DMS153 (cell line): ENCODE results near the gene FBXW8.
"Not testable (repeated sequence)": the region's sequence is repeated elsewhere in the genome, so short reads cannot be mapped to it uniquely, and the experiment has no call there.

Experiments
- DNase-seq: peaks from one replicate; lab custom pipeline; 2025; lab: John Stamatoyannopoulos, UW

Gene FBXW8

DNA sequence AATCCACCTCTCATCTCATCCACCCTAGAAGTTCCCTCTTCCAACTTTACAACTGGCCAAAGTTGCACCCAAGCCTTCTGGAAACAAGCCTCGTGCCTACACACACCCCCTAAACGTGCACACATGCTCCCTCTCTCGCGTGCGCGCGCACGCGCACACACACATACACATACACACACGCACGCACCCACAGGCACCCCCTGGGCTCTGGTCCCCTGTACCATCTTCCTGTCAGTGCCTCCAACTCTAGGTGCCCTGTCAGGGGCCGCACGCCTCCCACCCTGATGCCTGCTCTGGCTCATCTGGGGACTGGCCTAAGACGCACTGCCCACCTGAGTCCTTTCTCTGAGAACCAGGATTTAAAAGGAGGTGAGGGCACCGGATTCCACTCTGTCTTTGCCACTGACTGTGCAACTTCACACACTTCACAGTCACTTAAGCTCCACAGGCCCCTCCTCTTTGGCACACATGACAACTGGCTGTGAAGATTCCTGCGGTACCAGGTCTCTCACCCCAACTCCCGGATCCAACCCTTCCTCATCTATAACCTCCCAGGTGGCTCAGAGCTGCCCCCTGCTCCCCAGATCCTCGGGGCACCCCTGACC is 142.9 kb downstream of the FBXW8 start:
- no peak for DNase-seq

DNA sequence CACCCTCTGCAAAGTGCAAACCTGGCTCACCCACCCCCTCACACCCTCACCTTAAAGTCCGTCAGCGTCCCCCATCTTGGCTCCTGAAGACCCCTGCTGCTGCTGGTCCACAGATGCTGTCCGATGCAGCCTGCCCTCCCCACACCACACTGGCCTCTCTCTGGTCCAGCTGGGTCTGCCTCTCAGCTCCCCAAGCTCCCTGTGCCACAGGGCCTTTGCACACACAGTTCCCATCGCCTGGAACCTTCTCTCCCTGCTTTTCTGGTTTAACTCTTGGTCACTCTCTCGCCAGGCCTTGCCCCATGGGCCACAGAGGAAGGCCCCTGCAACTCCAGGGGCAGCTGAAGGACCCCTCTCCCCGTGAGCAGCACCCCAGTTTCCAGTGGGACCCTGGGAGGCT is 143.5 kb downstream of the FBXW8 start:
- no peak for DNase-seq

DNA sequence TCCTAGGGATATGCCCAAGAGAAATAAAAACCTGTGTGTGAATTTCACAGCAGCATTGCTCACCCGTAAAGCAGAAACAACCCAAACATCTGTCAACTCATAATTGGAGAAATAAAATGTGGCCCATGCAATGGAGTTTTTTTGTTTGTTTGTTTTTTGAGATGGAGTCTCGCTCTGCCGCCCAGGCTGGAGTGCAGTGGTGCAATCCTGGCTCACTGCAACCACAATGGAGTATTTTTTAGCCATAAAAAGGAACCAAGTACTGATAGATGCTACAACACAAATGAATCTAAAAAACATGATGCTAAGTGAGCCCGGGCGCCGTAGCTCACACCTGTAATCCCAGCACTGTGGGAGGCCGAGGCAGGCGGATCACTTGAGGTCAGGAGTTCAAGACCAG is 146.9 kb downstream of the FBXW8 start:
- not testable (repeated sequence) for DNase-seq

DNA sequence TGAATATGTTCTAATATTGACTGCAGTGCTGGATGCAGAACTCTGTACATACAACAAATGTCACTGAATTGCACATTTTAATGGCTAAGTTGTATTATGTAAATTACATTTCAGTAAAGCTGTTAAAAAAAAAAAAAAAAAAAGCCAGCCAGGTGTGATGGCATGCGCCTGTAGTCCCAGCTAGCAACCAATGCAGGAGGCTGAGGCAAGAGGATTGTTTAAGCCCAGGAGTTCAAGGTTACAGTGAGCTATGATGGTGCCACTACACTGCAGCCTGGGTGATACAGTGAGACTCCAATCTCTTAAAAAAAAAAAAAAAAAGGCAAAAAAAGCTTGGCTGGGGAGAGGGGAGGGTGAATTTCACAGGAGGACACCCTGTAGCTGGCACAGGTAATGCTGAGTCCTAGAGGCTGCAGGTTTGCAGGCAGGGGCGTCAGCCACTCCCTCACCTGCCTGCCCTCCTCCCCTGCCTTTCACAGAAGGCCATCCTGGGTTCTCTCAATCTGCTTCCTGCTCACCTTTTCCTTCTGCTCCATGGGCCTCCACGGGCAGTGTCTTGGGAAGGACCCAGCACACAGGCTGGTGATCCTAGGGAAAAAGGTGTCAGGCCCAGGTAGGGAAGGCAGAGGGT is 147.8 kb downstream of the FBXW8 start:
- no peak for DNase-seq

DNA sequence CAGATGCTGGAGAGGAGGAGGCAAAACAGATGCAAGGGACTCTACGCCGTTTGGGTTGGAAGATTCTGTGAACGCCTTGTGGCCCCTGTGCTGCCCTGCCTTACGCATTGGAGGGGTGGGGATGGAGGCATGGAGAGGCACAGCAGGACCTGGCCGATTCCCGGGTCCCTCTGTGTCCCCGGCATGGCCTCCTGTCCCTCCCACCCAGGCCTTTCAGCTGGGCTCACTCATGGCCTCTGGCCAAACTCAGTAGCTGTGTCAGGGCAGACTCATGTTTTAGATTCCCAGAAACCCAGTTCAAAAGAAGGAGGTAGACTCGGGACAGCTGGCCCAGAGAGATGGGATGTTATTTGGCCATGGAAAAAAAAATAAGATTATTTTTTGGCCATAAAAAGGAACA is 148.4 kb downstream of the FBXW8 start:
- DNase-seq = no peak

DNA sequence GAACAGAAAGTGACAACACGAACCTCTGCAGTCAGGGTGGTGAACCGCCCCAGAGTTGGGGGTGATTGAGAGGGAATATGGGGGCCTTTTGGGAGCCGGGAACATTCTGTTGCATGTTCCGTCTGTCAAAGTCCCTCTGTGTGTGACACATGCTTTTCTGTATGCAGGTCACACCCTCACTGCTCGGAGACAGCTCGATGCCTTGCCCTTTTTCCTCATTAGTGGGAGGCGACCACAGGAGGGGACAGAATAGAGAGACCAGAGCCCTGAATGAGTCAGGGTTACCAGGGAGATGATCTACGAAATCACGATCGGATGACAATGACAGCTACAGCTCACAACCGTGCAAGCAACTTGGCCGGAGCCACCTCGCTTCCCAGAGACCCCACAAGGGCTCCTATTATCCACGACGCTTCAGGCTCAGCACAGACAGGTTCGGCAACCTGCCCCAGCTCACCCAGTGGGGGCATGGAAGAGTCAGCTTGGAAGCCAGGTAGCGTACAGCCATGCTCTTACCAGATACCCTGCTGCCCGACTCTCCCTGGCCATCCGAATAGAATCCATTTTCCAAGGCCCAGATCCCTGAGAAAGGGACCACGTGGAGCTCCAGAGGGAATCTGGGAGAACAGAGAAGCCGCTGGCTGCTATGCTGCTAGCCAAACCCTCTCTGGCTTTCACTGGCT is 149.6 kb downstream of the FBXW8 start:
- DNase-seq = no peak

DNA sequence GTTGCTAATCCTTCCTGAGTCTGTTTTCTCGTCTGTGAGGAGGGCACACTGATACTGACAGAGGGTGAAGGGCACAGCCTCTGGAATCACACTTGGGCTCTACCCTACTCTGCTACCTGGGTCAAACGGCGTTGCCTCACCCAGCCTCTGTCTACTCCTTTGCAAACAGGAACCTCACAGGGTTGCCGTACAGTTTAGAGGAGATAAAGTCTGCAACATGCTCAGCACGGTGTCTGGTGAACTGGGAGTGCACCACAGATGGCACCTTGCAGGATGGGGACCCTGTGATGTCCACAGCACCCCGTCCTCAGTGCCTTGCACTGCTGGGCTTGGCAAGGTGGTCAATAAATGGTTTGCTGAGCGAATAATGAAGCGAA is 150.2 kb downstream of the FBXW8 start:
- no peak for DNase-seq

DNA sequence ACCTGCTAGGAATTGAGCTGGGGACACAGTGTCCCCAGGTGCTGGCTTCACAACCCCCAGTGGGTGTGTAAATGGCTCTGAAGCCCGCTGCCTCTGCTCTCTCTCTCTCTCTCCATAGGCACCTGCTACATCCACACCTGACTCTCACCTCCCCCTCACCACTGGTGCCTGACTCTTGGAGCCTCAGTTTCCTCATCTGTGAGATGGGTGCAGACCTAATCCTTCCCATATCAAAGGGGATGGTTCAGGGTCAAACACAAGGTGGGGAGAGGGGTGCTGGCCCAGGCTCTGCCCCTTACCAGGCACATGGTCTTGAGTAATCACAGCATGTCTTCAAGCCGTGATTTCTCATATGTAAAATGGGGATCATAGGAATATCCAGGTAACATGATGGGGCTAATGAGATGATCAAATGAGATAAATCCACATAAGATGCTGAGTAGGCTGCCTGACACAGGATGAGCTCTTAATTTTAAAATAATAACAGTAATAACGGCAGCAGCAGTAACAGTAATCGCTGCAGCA is 150.9 kb downstream of the FBXW8 start:
- no peak for DNase-seq

DNA sequence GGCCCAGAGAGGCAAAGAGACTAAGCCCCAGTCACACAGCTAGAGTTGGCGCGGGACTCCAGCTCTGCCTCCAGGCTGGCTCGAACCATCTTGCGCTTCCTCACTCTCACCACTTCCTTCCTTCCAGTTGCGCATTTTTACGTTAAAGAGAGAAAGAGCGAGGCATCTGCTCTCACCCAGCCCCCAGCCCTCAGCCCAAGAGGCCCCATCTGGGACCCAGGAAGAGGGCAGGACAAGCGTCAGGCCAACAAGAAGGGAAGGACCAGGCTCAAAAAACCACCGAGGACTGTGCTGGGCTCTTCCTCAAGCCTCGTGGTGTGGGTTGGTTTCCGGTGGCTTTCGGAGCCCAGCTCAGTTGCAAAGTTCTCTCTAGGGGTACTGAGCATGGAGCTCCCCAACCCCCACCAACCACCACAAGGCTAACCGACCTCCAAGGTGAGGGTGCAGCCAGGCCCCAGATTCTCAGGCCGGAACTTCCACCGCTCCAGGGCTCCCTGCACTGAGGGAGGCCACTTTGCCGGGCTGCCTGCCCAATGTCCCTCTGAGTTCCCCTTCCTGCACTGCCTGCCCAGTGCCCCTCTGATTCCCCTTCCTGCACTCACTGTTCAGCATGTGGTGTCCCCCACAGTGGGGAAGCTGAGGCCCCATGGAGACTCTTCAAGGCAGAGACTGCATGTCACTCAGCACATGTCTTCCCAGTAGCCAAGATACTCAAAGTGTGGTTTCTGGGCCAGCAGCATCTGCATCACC is 152.6 kb downstream of the FBXW8 start:
- DNase-seq = no peak

DNA sequence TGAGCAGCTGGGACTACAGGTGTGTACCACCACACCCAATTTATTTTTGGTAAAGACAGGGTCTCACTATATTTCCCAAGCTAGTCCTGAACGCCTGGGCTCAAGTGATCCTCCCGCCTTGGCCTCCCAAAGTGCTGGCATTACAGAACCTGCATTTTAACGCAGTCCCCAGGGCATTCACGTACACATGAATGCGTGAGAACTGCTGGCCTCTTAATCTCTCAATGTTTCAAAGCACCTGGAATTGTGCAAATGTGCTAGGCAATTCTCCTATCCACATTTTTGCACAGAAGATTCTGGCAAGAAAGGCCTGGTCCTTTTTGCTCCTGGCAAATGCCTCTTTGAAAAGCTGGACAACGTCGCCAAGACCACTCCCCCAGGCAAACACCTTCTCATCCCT is 153.3 kb downstream of the FBXW8 start:
- no peak for DNase-seq

DNA sequence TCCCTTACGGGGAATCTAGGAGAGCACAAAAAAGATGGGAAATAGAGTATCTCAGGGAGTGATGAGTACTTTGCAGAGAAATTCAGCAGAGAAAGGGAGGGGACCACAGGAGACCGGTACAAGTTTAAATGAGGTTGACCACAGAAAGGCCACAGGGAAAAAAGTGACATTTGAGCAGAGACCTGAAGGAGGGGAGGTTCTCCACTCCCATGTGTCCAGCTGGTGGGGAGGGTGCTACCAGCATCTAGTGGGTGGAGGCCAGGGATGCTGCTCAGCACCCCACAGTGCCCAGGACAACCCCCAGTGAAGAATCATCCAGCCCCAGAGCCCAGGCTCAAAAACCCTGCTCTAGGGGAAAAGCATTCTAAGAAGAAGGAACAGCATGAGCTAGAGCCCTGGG is 153.8 kb downstream of the FBXW8 start:
- no peak for DNase-seq

DNA sequence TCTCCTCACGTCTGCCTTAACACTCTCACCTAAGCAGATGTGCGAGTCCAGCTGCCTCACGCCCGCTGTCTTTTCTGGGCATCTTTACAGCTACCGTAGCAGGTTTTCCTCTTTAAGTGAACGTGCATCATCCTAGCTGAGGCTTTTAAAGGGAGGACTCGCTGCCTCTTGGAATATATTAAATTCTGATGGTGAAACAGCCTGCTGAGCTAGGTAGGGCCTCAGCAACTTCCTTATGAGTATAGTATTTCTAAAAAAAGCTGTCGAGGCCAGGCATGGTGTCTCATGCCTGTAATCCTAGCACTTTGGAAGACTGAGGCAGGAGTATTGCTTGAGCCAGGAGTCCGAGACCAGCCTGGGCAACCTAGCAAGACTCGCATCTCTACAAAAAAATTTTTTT is 156.3 kb downstream of the FBXW8 start:
- no peak for DNase-seq

DNA sequence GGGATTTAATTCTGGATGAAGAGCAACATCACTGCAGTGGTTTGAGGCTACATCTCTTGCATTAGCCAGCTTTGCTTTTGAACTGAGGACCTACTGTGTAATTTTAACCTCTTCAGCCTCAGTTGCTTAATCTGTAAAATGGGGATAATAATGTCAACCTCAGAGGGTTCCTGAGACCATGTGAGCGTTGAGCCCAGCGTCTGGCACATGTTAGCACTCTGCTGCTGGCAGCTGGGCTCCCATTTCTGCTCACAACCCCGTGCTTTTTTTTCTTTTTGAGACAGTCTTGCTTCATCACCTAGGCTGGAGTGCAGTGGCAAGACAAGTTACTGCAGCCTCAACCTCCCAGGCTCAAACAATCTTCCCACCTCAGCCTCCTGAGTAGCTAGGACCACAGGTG is 156.9 kb downstream of the FBXW8 start:
- no peak for DNase-seq

DNA sequence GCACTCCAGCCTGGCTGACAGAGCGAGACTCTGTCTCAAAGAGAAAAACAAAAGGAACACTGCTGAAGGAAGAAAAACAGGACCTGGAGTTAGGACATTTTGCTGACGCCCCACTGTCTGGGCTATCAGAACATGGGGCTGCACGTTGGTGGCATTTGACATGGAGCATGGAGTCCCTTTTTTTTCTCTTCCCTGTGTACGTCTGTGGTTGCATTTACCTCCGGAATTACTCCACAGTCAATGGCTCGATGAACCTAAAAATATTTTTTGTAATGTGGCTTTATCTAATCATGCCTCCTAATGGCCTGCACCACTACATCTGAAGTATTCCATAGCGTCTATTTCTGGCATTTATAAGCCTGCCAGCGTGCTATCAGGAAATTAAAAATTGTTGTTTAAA is 157.7 kb downstream of the FBXW8 start:
- DNase-seq = no peak

DNA sequence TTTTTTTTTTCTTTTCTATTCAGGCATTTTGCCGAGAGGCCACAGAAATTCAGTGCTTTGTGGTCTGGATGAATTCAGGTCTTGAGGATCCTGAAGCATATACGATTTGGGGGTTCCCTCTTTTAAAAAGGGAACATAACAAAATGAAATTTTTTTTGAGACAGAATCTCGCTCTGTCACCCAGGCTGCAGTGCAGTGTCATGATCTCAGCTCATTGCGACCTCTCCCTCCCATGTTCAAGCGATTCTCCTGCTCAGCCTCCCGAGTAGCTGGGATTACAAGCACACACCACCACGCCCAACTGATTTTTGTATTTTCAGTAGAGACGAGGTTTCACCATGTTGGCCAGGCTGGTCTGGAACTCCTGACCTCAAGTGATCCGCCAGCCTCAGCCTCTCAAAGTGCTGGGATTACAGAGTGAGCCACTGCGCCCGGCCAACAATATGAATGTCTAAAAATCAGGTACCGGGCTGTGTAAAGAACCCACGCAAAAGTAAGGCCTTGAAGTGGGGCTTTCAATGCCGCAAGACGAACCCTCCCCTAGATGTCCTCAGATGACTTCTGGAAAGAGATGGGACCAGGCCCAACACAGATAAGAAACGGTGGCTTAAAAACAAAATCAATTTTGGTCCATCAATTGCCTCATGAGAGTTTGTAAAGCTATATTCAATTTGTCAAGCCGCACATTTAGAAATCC is 158.5 kb downstream of the FBXW8 start:
- DNase-seq = no peak

DNA sequence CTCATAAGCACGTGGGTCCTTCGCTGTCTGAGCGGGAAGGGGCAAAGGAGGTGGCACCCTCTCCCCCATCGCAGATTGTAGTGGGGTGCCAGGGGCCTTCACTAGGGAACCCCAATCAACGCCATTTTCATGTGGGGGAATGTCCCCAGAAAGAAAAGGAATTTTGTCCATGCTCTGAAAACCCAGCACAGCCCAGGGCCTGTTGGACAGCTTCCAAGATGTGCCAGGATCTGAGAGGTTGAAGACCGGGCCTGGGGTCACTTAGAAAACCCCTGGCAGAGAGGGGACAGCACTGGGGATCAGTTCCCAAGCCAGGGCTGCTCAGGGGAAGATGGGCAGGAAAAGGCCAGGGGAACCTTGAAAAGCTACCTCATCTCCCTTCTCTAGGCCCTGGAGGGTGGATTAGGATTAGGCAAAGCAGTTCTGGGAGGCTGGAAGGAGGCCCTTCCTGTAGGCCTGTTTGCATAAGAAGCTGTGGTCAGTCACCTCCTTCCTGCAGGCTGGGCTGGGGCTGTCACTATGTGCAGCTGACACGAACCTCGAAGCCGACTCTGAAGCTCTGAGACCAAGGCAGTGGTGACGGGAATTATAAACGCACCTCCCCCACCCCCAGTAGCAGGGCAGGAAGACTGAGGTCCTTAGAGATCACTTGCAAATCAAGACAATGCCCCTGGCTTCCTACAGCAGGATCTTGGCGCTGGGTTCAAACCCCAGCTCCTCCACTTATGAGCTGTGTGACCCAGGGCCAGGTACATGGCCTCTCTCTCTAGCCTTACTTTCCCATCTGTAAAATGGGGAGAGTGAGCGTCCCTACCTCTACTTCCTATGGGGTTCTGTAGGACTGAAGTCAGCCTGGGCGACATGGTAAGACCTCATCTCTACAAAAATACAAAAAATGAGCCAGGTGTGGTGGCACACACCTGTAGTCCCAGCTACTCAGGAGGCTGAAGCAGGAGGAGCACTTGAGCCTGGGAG is 159.5 kb downstream of the FBXW8 start:
- no peak for DNase-seq

DNA sequence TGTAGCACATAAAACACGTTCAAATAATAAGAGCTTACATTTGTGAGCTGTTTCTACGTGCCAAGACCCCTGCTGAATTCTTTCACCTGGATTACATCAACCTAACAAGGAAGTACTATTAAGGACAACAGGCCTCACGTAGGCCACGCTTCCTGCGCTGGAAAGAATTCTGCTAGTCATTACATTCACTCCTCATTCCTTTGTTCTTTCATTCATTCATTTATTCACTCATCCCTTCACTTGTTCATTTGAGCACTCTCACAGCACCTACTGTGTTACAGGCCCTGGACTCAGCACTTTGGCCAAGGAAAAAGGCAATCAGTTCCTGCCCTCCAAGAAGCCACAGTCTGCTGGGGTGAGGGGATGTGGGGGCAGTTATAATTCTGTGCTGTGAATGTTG is 160.3 kb downstream of the FBXW8 start:
- DNase-seq = no peak

DNA sequence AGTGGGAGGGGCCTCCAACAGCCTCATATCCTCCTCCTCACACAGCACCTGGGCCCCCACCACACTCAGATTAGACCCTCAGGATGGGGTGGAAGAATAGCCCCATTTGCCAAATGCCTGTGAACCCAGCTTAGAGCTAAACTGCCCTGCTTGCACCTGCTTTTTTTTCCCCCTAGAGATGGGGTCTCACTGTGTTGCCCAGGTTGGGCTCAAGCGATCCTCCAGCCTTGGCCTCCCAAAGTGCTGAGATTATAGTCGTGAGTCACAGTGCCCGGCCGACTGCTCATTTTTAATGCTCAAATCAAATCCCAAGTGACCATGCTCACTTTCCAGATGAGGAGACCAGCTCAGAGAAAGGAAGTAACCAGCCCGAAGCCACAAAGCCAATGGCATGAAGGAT is 161.4 kb downstream of the FBXW8 start:
- DNase-seq = no peak

DNA sequence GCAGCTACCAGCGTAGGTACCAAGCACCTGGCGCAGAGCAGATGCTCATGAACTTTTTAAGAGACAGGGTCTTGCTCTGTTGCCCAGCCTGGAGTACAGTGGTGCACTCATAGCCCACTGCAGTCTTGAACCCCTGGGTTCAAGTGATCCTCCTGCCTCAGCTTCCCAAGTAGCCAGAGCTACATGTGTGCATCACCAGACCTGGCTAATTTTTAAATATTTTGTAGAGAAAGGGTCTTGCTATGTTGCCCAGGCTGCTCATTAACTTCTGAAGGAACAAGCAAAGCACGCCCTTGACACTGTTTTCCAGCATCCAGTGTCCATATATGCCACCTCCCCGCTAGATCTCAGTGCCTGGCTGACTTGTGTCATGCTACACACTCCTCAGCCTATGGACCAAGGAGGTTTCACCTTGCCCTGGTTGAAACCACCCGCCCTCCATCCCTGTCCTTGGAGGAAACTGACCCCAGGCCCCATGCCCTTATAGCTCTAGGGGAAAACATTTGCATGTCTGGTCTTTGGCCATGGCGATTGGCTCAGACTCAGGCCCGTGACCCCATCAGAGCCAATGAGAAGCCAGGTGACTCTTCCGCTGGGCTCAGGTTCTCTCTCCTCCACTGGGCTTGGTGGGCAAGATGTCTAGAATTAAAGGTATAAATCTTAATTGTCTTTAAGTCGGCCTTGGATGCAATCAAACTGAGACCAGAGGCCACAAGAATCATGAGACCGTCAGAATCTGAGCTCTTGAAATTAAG is 162.2 kb downstream of the FBXW8 start:
- DNase-seq = no peak

DNA sequence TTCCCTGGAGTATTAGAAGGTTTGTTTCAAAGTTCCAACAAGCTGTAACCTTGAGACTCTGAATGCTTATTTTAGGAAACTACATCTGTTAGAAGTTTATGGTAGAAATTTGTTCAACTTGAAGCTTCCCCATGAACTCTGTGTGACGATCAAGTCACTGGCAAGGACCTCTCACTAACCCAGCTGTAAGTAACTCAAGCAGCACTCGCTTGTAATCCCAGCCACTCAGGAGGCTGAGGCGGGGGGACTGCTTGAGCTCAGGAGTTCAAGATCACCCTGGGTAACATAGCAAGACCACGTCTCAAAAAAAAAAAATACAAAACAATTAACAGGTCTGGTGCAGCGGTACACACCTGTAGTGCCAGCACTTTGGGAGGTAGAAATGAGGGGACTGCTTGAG is 162.9 kb downstream of the FBXW8 start:
- DNase-seq = no peak
